C4-2B (cell line): ENCODE measurements around the gene MICU2.
"Not testable (repeated sequence)": the region's sequence is repeated elsewhere in the genome, so short reads cannot be mapped to it uniquely, and the experiment has no call there.

ENCODE experiments used
- ZFX ChIP-seq: fragments of 450-650 bp; IDR thresholded peaks from 2 replicates; pipeline ENCODE4 v1.6.1; 2017
- TF ChIP-seq, protein P1 (sequence below): fragments of 450-650 bp; conservative IDR thresholded peaks from 2 replicates; pipeline ENCODE4 v1.5.1; 2017; ENCODE audit warnings: mild to moderate bottlenecking

DNA sequence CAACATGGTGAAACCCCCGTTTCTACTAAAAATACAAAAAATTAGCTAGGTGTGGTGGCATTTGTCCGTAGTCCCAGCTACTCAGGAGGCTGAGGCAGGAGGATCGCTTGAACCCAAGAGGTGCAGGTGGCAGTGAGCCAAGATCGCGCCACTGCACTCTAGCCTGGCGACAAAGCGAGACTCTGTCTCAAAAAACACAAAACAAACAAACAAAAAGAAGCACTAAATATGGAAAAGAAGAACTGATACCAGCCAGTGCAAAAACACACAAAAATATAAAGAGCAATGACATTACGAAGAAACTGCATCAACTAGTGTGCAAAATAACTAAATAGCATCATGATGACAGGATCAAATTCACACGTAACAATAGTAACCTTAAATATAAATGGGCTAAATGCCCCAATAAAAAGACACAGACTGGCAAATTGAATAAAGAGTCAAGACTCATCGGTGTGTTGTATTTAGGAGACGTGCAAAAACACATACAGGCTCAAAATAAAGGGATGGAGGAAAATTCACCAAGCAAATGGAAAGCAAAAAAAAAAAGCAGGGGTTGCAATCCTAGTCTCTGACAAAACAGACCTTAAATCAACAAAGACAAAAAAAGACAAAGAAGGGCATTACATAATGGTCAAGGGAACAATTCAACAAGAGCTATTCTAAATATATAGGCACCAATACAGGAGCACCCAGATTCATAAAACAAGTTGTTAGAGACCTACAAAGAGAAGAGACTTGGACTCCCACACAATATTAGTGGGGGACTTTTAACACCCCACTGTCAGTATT is 13.1 kb downstream of the MICU2 start:
- TF ChIP-seq, protein P1, sequence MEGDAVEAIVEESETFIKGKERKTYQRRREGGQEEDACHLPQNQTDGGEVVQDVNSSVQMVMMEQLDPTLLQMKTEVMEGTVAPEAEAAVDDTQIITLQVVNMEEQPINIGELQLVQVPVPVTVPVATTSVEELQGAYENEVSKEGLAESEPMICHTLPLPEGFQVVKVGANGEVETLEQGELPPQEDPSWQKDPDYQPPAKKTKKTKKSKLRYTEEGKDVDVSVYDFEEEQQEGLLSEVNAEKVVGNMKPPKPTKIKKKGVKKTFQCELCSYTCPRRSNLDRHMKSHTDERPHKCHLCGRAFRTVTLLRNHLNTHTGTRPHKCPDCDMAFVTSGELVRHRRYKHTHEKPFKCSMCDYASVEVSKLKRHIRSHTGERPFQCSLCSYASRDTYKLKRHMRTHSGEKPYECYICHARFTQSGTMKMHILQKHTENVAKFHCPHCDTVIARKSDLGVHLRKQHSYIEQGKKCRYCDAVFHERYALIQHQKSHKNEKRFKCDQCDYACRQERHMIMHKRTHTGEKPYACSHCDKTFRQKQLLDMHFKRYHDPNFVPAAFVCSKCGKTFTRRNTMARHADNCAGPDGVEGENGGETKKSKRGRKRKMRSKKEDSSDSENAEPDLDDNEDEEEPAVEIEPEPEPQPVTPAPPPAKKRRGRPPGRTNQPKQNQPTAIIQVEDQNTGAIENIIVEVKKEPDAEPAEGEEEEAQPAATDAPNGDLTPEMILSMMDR, result not testable (repeated sequence)
- not testable (repeated sequence) for TF ChIP-seq ZFX
